SK-N-MC (cell line): ENCODE results near the gene HADHB.

Source experiments
- EZH2 ChIP-seq: fragments of 200-600 bp; sonication (generic); IDR thresholded peaks from one replicate; pipeline ENCODE4 v1.6.1; 2017; ENCODE audit warnings: antibody characterized with exemption
- FOXP2 ChIP-seq: optimal IDR thresholded peaks from 2 replicates; pipeline ENCODE3; 2011; ENCODE audit warnings: mild to moderate bottlenecking, moderate library complexity; ENCODE audit not compliant: insufficient read depth; ENCODE audit errors: extremely low read length, control extremely low read depth
- POLR2AphosphoS5 ChIP-seq: IDR thresholded peaks from 2 replicates; pipeline ENCODE4 v1.6.1; 2012; ENCODE audit warnings: mild to moderate bottlenecking, low read depth, low read length, borderline replicate concordance

DNA sequence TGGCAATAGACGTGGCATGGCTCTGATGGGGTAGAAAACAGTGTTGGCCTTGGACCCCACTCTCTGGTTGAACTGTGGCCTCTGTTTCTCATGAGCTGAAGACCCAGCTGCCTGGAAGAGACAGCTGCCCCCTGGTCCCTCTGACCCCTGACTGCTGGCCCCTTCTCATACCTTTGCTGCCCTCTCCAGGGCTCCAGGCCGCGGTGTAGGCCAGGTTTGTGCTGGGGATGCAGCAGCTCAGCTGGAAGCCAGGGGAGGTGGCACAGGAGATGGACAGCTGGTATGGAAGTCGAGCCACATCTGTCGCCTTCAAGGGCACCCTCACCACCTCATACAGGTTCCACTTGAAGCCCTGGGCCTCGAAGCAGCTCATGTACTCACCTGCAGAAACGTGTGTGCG lies 69.5 kb downstream of the HADHB start:
- TF ChIP-seq EZH2, result no peak
- TF ChIP-seq POLR2AphosphoS5, result no peak
- no peak for TF ChIP-seq FOXP2
